Brain pericyte (primary cell): ENCODE data around the gene UBIAD1.

Experiments
- DNase-seq: peaks from one replicate; pipeline ENCODE4 v3.0.0-alpha.2; 2012; ENCODE audit warnings: low read depth, low spot score

Gene UBIAD1

DNA sequence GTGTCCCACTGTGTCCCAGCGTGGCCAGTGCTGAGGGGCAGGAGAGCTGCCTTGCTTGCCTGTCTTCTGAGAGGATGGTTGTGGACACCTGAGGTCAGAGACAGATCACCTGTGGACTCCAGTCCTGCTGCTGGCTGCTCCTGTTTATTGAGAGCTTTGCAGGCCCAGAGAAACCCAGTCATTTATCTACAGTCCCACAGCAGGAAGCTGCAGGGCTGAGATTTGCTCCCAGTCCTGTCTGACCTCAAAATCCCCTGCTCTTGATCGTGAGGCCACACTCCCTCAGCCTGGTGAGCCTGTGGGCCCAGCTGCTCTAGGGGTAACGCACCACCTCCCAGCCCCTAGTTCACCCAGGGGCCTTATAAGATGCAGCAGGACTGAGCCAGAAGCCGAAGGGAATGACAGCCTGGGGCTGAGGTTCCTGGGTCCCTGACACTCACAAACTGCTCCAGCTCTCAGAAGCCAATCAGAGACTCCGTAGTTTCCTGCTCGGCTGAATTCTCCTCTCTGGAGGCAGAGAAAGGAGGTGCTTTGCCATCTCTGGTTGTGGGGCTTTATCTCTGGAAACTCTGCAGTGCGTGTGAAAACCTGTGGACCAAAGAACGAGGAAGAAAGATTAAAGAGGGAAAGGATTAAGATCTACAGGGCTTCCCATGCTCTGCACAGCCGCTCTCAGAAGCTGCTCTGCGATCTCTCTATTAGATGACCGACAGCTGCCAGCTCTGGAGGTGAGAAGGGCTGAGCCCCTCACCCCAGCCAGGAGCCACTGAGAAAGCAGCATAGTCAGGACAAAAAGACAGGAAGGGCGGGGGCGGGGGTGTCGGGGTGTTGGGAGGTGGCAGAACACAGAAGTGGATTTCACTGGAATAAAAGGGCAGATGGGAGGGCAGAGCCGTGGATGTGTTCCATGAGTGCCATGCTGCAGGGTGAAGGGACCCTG lies 39.1 kb downstream of the UBIAD1 start:
- DNase-seq: no peak

DNA sequence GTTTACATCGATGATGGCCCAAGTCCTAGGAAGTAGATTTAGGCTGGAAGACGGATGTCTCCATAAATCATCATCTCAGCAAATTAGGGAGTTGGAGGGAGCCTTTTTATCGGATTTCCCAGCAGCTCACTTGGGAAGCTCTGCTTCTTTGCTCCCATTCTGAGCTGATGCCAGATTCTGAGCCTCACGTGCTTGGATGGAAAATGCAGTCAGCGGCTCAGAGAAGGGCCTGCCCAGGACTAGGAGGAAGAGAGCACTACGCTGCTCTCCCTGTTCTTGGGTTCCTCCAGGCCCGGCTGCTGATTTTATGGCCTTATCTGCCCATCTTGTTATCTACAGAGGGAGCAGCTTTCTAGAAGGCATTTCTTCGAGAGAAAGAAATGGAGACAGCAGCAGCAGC lies 42.0 kb downstream of the UBIAD1 start:
- no peak for DNase-seq

GRCh38 chr1:11316701-11317100 lies 43.7 kb downstream of the UBIAD1 start:
- no peak for DNase-seq

DNA sequence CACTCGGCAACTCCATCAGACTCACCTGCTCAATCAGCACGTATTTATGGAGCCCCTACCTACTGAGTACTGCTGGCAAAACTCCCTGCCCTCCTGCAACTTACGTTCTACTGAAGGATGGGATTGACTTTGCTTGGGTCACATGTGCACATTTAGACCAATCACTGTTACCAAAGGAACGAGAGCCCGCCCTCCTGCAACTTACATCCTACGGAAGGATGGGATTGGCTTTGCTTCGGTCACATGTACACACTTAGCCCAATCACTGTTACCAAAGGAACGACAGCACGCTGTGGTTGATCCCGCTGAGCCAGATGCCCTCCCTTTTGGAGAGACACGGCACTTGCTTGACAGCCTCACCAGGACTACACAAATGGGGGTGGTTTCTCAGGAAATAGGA lies 46.0 kb downstream of the UBIAD1 start:
- no peak for DNase-seq

- no peak for DNase-seq
Observed at GRCh38 chr1:11320153-11320936, 47.3 kb downstream of the UBIAD1 start.

DNA sequence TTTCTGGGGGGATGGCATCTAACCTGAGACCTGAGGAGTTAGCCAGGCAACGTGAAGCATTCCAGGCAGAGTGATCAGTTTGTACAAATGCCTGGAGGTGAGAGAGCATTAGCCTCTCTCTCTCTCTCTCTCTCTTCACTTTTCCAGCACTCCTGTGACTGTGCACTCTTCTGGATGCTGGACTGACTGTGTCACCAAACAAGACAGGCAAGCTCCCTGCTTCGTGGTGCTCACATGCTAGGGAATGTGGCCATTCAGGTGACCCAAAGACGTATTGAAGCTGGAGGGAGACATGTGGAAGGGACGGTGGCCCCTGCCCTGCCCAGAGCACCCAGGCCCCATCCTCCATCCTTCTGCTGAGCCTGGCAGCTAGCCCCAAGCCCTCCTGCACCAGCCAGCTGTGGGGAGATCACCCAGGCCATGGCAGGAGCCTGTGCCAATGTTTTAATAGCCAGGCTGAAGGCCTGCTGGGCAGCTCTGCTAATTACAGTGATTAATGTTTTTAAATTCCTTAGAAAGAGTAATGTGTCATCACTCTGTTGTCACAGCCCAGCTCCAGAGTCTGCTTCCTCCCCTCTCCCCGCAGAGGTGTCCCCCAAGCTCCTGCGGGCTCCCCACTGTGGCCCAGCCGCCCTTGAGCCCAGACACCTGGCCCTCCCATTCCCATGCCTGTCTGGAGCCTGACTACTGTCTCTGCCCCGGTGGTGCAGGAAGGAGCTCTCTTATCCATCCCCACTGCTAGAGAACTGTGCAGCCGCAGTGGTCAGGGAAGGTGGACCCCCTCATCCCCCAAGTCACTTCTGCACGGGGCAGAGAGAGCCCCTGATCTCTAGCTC lies 48.9 kb downstream of the UBIAD1 start:
- DNase-seq: no peak

- DNase-seq: no peak
Observed at GRCh38 chr1:11324567-11325165, 51.7 kb downstream of the UBIAD1 start.

DNA sequence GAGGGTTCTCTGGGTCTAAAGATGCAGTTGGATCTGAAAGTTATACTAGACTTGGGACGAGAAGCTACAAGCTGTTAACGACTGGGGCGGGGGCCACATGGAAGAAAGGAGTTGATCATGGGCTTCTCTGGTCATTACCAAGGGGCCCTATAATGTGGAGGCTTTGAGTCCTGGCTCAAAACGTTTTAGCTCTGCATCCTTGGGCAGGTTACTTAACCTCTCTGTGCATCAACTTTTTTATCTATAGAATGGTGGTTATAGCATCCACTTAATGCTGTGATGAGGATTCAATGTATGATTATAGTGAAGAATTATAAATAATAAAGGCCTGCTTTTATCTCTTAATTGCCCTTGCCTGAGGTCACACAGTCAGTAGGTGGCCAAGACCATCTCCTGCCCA lies 53.1 kb downstream of the UBIAD1 start:
- no peak for DNase-seq

DNA sequence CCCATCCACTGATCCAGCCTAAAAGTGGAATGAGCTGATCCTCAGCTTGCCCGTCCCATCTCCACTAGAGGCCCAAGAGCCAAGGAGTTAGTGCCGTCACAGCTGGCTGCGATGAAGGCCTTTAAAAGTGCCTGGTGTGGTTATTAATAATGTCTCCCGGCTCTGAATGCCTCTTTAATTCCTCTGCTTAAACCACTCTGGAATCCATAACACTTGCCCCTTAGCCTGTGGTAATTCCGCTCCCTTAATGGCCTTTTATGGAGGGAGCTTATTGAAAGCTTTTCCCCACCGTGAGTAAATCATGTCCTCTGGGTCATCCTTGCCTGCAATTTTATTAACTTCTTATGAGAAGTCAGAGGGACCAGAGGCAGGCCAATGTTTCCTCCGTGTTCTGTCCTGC lies 55.4 kb downstream of the UBIAD1 start:
- no peak for DNase-seq

GRCh38 chr1:11330411-11330810 lies 57.4 kb downstream of the UBIAD1 start:
- no peak for DNase-seq

GRCh38 chr1:11331036-11331944 lies 58.3 kb downstream of the UBIAD1 start:
- DNase-seq: no peak

- DNase-seq: no peak
Observed at GRCh38 chr1:11331945-11332546, 59.0 kb downstream of the UBIAD1 start.

DNA sequence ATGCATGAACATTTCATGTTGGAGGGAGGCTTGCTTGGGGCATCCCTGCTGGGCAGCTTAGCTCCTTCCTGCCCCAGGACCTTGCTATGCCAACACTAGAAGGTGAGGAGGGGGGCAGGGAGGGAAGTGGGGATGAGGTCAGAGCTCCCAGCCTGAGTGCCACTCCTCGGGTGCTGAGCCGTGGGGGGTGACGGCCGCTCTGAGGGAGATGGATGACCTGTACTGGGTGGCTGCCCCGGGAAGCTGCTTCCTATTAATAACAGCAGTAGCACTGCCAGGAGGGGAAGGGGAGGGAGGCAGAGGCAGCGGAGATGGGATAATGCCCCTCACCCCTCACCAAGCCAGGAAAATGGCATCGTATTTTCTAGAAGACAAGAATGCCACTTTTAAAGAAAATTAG lies 60.6 kb downstream of the UBIAD1 start:
- DNase-seq: no peak

DNA sequence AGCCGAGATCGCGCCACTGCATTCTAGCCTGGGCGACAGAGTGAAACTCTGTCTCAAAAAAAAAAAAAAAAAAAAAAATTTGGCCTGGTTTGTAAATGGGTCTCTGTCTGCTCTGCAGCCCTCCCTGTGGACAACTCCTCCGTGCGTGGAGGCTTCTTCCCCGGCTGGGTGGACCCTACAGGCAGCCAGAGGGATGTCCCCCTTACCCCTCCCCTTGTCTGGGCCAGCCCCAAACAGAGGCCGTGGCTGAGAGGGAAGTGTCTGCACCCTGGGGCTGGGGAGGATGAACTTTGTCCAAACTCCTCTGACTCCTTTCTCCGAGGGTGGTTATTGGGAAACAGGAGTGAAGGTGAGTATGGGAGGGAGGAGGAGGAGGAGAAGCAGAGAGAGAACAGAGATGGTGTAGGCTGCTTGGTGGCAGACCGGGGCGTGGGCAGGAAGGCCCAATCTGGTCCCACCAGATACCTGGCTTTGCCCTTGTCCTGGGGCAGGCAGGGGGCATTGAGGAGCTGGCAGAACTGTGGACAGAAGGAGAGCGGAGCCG lies 61.3 kb downstream of the UBIAD1 start:
- no peak for DNase-seq

GRCh38 chr1:11334821-11335220 lies 61.8 kb downstream of the UBIAD1 start:
- no peak for DNase-seq

- DNase-seq: no peak
Observed at GRCh38 chr1:11335417-11336056, 62.5 kb downstream of the UBIAD1 start.

DNA sequence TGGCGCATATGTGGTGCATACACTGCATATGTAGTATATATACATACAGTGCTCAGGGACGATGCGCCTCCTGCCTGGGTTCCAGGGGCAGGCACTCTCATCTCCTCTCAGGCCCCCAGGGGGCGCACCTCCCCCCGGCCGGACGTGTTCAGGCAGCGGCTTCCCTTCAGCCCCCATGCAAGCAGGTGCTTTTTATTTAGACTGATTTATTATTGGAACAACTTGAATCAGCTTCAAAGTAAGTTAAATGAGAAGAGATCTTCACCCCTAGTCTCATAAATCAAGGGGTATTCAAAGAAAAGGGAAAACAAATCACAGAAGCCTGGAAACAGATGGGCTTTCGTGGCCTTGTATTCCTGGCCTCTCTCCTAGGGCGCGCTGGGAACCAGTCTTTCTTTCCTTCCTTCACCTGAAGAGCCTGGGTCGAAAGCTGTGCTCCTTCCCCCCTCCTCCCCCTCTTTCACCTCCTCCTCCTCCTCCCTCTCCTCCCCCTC lies 64.6 kb downstream of the UBIAD1 start:
- DNase-seq: no peak
